BLaER1 (cell line): ENCODE results near the gene OAS1.

Experiments used
- H3K27ac ChIP-seq: shearing (Covaris generic); formaldehyde crosslinking; 2 replicates; pipeline ENCODE4 v1.8.1; 2022
- H3K27me3 ChIP-seq: shearing (Covaris generic); formaldehyde crosslinking; 2 replicates; pipeline ENCODE4 v1.8.1; 2022
- H3K36me3 ChIP-seq: shearing (Covaris generic); formaldehyde crosslinking; 2 replicates; pipeline ENCODE4 v1.8.1; 2022
- H3K4me1 ChIP-seq: shearing (Covaris generic); formaldehyde crosslinking; 2 replicates; pipeline ENCODE4 v1.8.1; 2022
- H3K4me2 ChIP-seq: shearing (Covaris generic); formaldehyde crosslinking; 2 replicates; pipeline ENCODE4 v1.8.1; 2022
- H3K4me3 ChIP-seq: shearing (Covaris generic); formaldehyde crosslinking; 2 replicates; pipeline ENCODE4 v1.8.1; 2022
- H3K9ac ChIP-seq: shearing (Covaris generic); formaldehyde crosslinking; 2 replicates; pipeline ENCODE4 v1.8.1; 2022
- H3K9me3 ChIP-seq: shearing (Covaris generic); formaldehyde crosslinking; 2 replicates; pipeline ENCODE4 v1.8.1; 2022
- H4K20me1 ChIP-seq: shearing (Covaris generic); formaldehyde crosslinking; 2 replicates; pipeline ENCODE4 v1.8.1; 2022
- Cebpa-rat ChIP-seq: shearing (Covaris generic); IDR thresholded peaks from 2 replicates; pipeline ENCODE4 v1.8.1; 2022

Gene OAS1

DNA sequence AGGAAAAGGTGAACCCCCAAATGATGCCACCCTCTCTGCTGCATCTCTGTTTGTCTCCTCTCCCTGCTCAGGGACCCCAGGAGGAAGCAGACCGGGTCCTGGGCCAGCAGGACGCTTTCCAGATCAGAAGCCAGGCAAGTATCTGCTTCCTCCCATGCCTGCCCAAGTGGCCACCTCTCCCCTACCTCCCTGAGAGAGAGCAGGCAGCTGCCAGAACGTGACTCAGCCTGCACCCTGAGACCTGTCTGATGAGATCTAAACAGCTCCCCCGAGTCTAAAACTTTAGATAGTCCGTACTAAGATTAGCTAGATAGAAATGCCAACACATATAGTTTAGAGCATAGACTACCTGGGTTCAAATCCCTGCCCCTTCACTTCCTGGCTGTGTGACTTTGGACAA lies 31.2 kb upstream of the OAS1 start:
- no peaks in the 10 kb centered on the region for H3K27me3 ChIP-seq
- no peak overlapping the region for H3K27ac ChIP-seq
- no peak for TF ChIP-seq Cebpa-rat
- H4K20me1 ChIP-seq: no peaks in the 10 kb centered on the region
- no peak overlapping the region for H3K9ac ChIP-seq
- H3K9me3 ChIP-seq: no peaks in the 10 kb centered on the region
- H3K4me2 ChIP-seq: no peak overlapping the region
- peaks cover 10% of the 10 kb centered on the region; the same call in 1 of the 2 replicates for H3K4me1 ChIP-seq
- no peak overlapping the region for H3K4me3 ChIP-seq
- no peaks in the 10 kb centered on the region for H3K36me3 ChIP-seq

DNA sequence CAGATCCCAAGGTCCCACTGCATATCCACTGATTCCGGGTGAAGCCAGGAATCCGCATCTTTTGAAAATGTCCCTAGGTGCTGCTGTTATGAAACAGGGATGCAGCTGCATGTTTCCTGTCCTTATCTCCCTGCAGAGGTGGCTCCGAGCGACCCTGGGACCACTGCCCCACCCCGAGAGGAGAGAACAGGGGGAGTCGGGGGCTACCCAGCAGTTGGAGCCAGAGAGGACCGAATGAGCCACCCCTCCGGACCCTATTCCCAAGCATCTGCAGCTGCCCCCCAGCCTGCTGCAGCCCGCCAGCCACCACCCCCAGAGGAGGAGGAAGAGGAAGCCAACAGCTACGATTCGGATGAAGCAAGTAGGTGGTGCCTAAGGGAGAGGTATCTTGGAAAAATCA lies 30.3 kb upstream of the OAS1 start:
- Histone ChIP-seq H3K9ac (no peak overlapping the region), H3K36me3 (no peaks in the 10 kb centered on the region), H3K9me3 (no peaks in the 10 kb centered on the region), H3K4me1 (peaks cover 6% of the 10 kb centered on the region; the same call in 1 of the 2 replicates), H3K4me3 (no peak overlapping the region), H3K27ac (no peak overlapping the region), H3K27me3 (no peaks in the 10 kb centered on the region), H4K20me1 (no peaks in the 10 kb centered on the region), H3K4me2 (no peak overlapping the region)
- TF ChIP-seq Cebpa-rat: no peak

DNA sequence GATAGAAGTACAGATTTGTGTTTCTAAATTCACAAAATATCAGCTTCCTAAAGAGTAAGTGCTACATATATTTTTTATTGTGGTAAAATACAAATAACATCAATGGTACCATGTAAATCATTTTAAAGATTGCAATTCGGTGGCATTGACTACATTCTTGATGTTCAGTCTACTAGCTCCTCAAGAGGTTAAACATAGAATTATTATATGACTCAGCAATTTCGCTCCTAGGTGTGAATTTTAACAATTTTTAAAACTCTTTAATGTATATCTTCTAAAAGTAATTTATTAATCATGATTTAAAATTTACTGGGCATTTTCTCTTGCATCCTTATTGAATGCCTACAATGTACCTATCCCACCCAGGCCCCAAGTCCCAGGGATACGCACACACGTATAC lies 29.8 kb upstream of the OAS1 start:
- no peak overlapping the region for H3K9ac ChIP-seq
- no peaks in the 10 kb centered on the region for H3K36me3 ChIP-seq
- no peak overlapping the region for H3K4me3 ChIP-seq
- no peak overlapping the region for H3K4me2 ChIP-seq
- no peak for TF ChIP-seq Cebpa-rat
- H4K20me1 ChIP-seq: no peaks in the 10 kb centered on the region
- H3K4me1 ChIP-seq: peaks cover 6% of the 10 kb centered on the region; the same call in 1 of the 2 replicates
- no peak overlapping the region for H3K27ac ChIP-seq
- H3K27me3 ChIP-seq: no peaks in the 10 kb centered on the region
- no peaks in the 10 kb centered on the region for H3K9me3 ChIP-seq

DNA sequence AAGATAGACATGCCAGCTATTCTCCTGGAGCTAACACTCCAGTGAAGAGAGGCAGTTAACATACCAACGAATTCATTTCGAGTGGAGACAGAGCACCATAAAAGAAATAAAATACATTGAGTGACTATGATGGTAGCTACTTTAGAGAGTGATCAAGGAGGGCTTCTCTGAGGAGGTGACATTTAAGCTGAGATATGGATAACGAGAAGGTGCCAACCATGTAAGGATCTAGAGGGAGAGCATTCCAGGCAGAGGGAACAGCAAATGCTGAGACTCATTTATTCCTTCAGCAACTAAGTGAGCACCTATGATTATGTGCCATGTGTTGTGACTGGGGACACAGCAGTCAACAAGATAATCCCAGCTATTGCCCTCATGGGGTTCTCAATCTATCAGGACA lies 28.3 kb upstream of the OAS1 start:
- no peak overlapping the region for H3K9ac ChIP-seq
- H3K9me3 ChIP-seq: no peaks in the 10 kb centered on the region
- H3K27me3 ChIP-seq: no peaks in the 10 kb centered on the region
- no peak overlapping the region for H3K4me2 ChIP-seq
- H3K36me3 ChIP-seq: no peaks in the 10 kb centered on the region
- peaks cover 6% of the 10 kb centered on the region; the same call in 1 of the 2 replicates for H3K4me1 ChIP-seq
- no peak overlapping the region for H3K4me3 ChIP-seq
- H3K27ac ChIP-seq: no peak overlapping the region
- H4K20me1 ChIP-seq: no peaks in the 10 kb centered on the region
- TF ChIP-seq Cebpa-rat: no peak

DNA sequence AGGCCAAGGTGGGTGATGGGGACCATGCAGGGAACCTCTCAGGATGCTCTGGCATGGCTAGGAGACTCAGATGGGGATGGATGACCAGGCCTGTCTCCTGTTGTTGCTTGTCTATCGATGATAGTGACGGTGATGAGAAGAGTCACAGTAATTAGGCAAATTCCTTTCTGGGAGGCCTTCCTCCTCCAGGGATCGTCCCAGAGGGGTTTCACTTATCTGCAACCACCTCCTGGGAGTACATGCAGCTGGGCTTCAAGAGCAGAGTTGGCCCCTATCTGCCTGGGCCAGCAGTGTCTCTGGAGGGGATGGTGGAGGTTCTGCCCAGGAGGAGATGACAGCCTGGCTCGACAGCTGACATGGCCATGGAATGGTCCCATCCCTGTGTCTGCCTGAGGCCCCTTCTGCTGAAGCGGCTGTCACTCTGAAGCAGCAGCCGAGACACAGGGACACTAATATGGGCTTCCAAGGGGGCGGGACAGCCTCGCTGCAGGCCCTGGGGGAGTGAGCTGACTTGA lies 27.5 kb upstream of the OAS1 start:
- no peaks in the 10 kb centered on the region for H3K36me3 ChIP-seq
- no peak overlapping the region for H3K4me2 ChIP-seq
- H3K27ac ChIP-seq: no peak overlapping the region
- no peaks in the 10 kb centered on the region for H3K27me3 ChIP-seq
- no peak overlapping the region for H3K4me3 ChIP-seq
- no peak overlapping the region for H3K9ac ChIP-seq
- H3K4me1 ChIP-seq: peaks cover 6% of the 10 kb centered on the region; the same call in 1 of the 2 replicates
- H3K9me3 ChIP-seq: no peaks in the 10 kb centered on the region
- no peaks in the 10 kb centered on the region for H4K20me1 ChIP-seq
- TF ChIP-seq Cebpa-rat: no peak

DNA sequence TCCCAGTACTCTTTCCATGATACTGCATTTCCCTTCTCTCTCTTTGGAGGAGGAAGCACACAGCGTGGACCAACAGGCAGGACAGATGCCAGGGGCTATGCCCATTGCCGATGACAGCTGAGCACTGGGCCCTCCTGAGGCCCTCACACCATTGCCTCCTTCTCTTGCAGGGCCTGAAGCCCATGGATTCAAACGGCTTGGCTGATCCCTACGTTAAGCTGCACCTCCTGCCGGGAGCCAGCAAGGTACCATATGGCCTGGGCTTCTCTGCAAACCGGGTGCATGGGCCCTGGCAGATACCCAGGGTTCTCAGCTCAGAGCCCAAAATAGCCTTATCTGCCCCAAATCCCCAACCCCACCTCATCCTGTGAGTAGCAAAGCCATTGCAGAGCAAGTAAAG lies 25.2 kb upstream of the OAS1 start:
- Histone ChIP-seq H3K27ac (no peak overlapping the region), H3K4me1 (peaks cover 6% of the 10 kb centered on the region; the same call in 1 of the 2 replicates), H3K9me3 (0 out of 2 replicates have a peak, but pooled peaks cover 4% of the 10 kb centered on the region), H3K27me3 (no peaks in the 10 kb centered on the region), H4K20me1 (no peaks in the 10 kb centered on the region), H3K4me2 (no peak overlapping the region), H3K36me3 (no peaks in the 10 kb centered on the region), H3K9ac (no peak overlapping the region), H3K4me3 (no peak overlapping the region)
- TF ChIP-seq Cebpa-rat: no peak

DNA sequence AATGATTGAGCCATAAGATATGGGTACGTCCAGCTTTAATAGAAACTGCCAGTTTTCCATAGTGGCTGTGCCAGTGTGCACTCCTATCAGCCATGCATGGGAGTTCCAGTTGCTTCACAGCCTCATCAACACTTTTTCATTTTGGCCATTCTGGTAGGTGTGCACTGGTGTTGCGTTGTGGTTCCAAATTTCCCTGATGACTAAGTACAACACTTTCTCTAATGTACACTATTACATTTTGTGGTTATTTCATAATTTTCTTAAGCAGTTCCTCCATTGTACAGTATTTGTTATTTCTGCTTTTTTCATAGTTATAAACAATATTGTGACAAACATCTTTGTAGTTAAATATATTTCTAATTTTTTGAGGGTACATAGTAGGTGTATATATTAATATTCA lies 21.5 kb upstream of the OAS1 start:
- Histone ChIP-seq H4K20me1 (no peaks in the 10 kb centered on the region), H3K27me3 (no peaks in the 10 kb centered on the region), H3K4me3 (no peak overlapping the region), H3K9ac (no peak overlapping the region), H3K9me3 (0 out of 2 replicates have a peak, but pooled peaks cover 4% of the 10 kb centered on the region), H3K4me2 (no peak overlapping the region), H3K4me1 (no peaks in the 10 kb centered on the region), H3K27ac (no peak overlapping the region), H3K36me3 (no peaks in the 10 kb centered on the region)
- TF ChIP-seq Cebpa-rat: no peak

DNA sequence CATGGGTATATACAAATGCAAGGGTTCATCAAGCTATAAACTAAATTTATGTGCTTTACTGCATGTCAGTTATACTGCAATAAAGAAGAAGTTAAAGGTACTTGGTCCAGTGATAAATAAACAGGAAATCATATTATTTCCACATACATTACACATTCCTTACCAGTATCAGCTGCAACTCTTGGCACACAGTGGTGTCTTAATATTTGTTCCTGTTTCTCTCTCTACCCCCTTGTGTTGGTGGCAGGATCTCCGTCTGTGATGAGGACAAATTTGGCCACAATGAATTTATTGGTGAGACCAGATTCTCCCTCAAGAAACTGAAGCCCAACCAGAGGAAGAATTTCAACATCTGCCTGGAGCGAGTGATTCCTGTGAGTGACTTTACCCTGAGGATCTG lies 19.2 kb upstream of the OAS1 start:
- H3K9ac ChIP-seq: no peak overlapping the region
- H3K4me1 ChIP-seq: no peaks in the 10 kb centered on the region
- no peak overlapping the region for H3K4me2 ChIP-seq
- no peak overlapping the region for H3K27ac ChIP-seq
- 0 out of 2 replicates have a peak, but pooled peaks cover 4% of the 10 kb centered on the region for H3K9me3 ChIP-seq
- no peak overlapping the region for H3K4me3 ChIP-seq
- H4K20me1 ChIP-seq: no peaks in the 10 kb centered on the region
- no peaks in the 10 kb centered on the region for H3K27me3 ChIP-seq
- no peaks in the 10 kb centered on the region for H3K36me3 ChIP-seq
- TF ChIP-seq Cebpa-rat: no peak

DNA sequence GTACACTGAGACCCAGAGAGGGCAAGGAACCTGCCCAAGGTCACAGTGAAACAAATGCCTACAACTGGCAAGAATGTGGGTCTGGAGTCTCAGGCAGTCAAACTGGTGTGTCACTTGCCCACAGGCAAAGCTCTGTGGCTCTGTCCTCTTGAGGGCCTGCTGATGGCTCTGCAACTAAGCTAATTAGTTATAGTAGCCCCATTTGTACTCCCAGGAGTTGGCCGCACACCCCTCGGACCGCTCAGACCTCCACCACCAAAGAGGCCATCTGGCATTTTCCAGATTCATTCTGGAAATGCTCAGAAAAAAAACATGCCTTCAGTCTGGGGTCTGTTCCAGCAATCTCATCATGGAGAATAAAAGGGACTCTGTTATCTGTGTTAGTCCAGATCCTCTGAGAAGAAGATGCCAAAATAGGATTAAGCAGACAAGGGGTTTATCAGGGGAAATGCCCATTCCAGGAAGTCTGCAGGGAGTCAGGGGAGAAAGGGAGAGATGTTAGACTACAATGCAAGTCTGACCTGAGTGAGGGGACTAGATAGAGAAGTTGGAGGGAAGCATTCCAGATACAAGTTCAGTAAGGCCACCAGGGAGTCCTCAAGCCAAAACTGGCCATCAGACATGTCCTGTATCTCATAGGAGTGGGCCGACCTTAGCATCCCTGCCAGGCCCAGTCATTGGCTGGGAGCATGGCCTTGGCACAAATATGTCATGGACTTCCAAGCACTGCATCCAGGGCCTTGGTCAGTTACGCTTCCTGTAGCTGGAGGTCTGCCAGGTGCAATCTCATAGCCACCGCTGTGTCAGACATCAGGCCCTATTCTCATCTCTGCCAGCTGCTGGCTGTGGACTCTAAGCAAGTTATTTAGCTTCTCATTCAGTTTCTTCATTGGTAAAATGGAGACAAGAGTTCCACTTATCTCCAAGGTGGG lies 15.4 kb upstream of the OAS1 start:
- no peak overlapping the region for H3K4me2 ChIP-seq
- no peaks in the 10 kb centered on the region for H3K4me1 ChIP-seq
- H3K9me3 ChIP-seq: no peaks in the 10 kb centered on the region
- H3K27ac ChIP-seq: no peak overlapping the region
- H3K36me3 ChIP-seq: no peaks in the 10 kb centered on the region
- H4K20me1 ChIP-seq: no peaks in the 10 kb centered on the region
- no peaks in the 10 kb centered on the region for H3K27me3 ChIP-seq
- TF ChIP-seq Cebpa-rat: no peak
- H3K4me3 ChIP-seq: no peak overlapping the region
- H3K9ac ChIP-seq: no peak overlapping the region

DNA sequence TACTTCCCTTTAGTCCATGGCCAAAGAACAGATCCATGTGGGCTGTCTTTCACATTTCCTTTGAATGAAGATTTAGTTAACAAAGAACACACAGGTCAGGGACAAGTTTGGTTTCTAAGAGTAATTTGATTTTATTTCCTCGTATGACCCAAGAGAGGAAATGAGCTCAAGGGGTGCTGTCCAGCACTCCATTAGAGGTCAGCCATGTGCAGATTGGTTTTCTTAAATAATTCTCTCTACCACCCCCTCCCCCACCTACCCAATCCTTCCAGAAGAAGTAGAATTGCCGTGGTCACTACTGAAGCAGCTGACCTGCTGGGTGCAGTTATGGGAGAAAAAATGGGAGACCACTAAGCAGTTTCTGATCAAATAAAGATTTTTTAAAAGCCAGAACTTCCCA lies 13.9 kb upstream of the OAS1 start:
- Histone ChIP-seq H3K36me3 (no peaks in the 10 kb centered on the region), H3K4me3 (no peak overlapping the region), H3K27ac (no peak overlapping the region), H4K20me1 (no peaks in the 10 kb centered on the region), H3K27me3 (no peaks in the 10 kb centered on the region), H3K9me3 (no peaks in the 10 kb centered on the region), H3K4me1 (no peaks in the 10 kb centered on the region), H3K9ac (no peak overlapping the region), H3K4me2 (no peak overlapping the region)
- TF ChIP-seq Cebpa-rat: no peak
